GM12878 (cell line): ENCODE data around the gene ST6GALNAC3.

Source experiments
- BHLHE40 ChIP-seq, 2 experiments: fragments of 450-650 bp in 1 of 2; IDR thresholded peaks; 2 replicates each; pipeline ENCODE4 v1.6.1; 2011 to 2017; ENCODE audit warnings: low read depth in 2 of 2, borderline replicate concordance in 1 of 2, improper control_type of control experiment in 1 of 2, low read length in 1 of 2, mild to moderate bottlenecking in 1 of 2
- HDAC6 ChIP-seq: fragments of 200-600 bp; sonication (generic); IDR thresholded peaks from one replicate; pipeline ENCODE4 v1.8.0; 2017; ENCODE audit warnings: antibody characterized with exemption; ENCODE audit not compliant: unreplicated experiment
- LARP7 ChIP-seq: fragments of 450-650 bp; IDR thresholded peaks from 2 replicates; pipeline ENCODE4 v1.6.1; 2017; ENCODE audit warnings: mild to moderate bottlenecking
- YY1 ChIP-seq: IDR thresholded peaks from 2 replicates; pipeline ENCODE4 v1.6.1; 2011; ENCODE audit warnings: low read depth, mild to moderate bottlenecking, low read length

DNA sequence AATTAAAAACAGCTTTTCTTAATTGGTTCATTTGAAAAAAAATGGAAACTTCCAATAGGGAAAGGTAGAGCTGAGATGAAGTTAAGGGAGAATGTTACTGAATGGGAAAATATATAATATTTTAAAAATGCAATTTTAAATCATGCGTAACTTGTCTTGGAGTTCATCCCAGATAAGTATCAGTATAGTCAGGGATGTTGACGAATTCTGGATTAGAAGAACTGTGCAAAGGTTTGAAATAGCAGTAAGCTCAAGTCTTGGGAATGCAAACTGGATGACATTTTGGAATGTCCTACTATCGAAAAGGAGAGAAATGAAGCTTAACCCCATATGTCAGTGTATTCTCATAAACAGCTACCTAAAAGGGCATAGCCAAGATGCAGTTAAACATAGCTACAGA, 4.0 kb upstream of the ST6GALNAC3 start:
- TF ChIP-seq LARP7 (no peak), YY1 (no peak), BHLHE40 (IDR thresholded peaks at IDR 0.05; ENCODE audit: borderline replicate concordance in 1 of 2, low read depth in 2 of 2, low read length in 1 of 2) (no peak), HDAC6 (no peak)
